ENCODE results near the gene GET4.

DNA sequence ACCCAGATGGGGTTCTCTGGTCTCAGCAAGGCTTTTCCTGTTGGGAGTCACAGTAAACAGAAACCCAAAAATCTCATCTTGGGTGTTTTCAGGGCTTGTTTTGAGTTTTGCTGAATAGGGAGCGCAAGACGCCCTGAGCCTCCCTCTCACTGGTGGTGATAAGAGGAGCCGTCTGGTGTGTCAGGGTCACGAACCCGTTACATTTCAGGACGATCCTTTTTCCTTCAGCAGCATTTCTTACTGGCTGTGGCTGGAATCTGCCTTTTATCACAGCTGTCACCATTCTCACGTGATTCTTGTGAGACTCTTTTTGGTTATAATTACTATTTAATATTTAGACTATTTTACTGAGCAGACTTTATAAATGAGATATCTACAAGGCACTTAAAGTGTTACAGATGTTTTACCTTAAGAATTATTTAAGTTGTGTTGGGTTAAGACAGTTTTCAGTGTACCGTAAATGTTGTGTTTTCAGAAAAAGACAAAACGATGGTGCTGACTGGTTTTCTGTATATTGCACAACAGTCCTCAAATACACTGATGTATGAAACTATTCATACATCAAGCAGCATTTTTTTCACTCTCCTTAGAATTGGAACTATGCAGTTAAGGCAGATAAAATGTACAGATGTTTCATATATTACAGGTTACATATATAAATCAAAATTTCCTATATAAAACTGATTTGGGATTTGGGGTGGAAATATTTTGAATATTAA, 2.2 kb upstream of the GET4 start:
- no peak for TF ChIP-seq EZH2 (IDR thresholded peaks at IDR 0.05; ENCODE audit: low read depth)
- TF ChIP-seq, protein P1, sequence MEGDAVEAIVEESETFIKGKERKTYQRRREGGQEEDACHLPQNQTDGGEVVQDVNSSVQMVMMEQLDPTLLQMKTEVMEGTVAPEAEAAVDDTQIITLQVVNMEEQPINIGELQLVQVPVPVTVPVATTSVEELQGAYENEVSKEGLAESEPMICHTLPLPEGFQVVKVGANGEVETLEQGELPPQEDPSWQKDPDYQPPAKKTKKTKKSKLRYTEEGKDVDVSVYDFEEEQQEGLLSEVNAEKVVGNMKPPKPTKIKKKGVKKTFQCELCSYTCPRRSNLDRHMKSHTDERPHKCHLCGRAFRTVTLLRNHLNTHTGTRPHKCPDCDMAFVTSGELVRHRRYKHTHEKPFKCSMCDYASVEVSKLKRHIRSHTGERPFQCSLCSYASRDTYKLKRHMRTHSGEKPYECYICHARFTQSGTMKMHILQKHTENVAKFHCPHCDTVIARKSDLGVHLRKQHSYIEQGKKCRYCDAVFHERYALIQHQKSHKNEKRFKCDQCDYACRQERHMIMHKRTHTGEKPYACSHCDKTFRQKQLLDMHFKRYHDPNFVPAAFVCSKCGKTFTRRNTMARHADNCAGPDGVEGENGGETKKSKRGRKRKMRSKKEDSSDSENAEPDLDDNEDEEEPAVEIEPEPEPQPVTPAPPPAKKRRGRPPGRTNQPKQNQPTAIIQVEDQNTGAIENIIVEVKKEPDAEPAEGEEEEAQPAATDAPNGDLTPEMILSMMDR (conservative IDR thresholded peaks at IDR 0.05) = no peak
